ENCODE measurements around the gene INTS6L. TPM values are rescaled to one million over a fixed set of nuclear protein-coding genes. Genes with fewer than 3 reads are reported as not detected.

INTS6L gene
- total RNA-seq, 1 experiment from 2014 or later = not detected

- Histone ChIP-seq H3K9me2 (ENCODE audit: insufficient read depth) (no peaks in the 10 kb centered on the region), H3K27ac (no peak overlapping the region), H3K4me1 (replicated peaks; ENCODE audit: insufficient read depth) (no peaks in the 10 kb centered on the region), H3K36me3 (ENCODE audit: low read depth) (no peaks in the 10 kb centered on the region), H3K79me2 (ENCODE audit: low read depth) (no peaks in the 10 kb centered on the region), H3K27me3 (ENCODE audit: insufficient read depth, low read depth) (peaks cover 7% of the 10 kb centered on the region; the same call in 1 of the 2 replicates), H3K4me3 (no peak overlapping the region), H4K20me1 (ENCODE audit: insufficient read depth) (no peaks in the 10 kb centered on the region), H3F3A (ENCODE audit: insufficient read depth, low read depth) (no peaks in the 10 kb centered on the region), H3K9me3 (ENCODE audit: insufficient read depth, low read depth) (no peaks in the 10 kb centered on the region), H3K4me2 (no peak overlapping the region), H2AFZ (no peak overlapping the region)
- no peak for DNase-seq
- TF ChIP-seq CTCF (conservative IDR thresholded peaks at IDR 0.05) = no peak
- TF ChIP-seq EZH2 (IDR thresholded peaks at IDR 0.05; ENCODE audit: low read depth) = no peak
- intact Hi-C loops (cut with micrococcal nuclease; ENCODE audit: unreplicated experiment) = no loop called here
- BruUV-seq (replicated peaks) = no TSS peak
- ChIA-PET CTCF (no interaction called here), POLR2A (ENCODE audit: unreplicated experiment) (no interaction called here)
Measured at GRCh38 chrX:135544338-135544948, 24.0 kb downstream of the INTS6L start.

GRCh38 chrX:135547767-135548166, 27.3 kb downstream of the INTS6L start:
- TF ChIP-seq EZH2 (IDR thresholded peaks at IDR 0.05; ENCODE audit: low read depth) (no peak), CTCF (conservative IDR thresholded peaks at IDR 0.05) (no peak)
- DNase-seq = no peak
- Histone ChIP-seq H3K4me2 (no peak overlapping the region), H3K4me3 (no peak overlapping the region), H3K36me3 (ENCODE audit: low read depth) (no peaks in the 10 kb centered on the region), H3K9me3 (ENCODE audit: insufficient read depth, low read depth) (no peaks in the 10 kb centered on the region), H3K27ac (no peak overlapping the region), H3F3A (ENCODE audit: insufficient read depth, low read depth) (no peaks in the 10 kb centered on the region), H3K4me1 (replicated peaks; ENCODE audit: insufficient read depth) (no peaks in the 10 kb centered on the region), H2AFZ (no peak overlapping the region), H3K79me2 (ENCODE audit: low read depth) (no peaks in the 10 kb centered on the region), H3K27me3 (ENCODE audit: insufficient read depth, low read depth) (peaks cover 7% of the 10 kb centered on the region; the same call in 1 of the 2 replicates), H3K9me2 (ENCODE audit: insufficient read depth) (no peaks in the 10 kb centered on the region), H4K20me1 (ENCODE audit: insufficient read depth) (no peaks in the 10 kb centered on the region)
- intact Hi-C loops (cut with micrococcal nuclease; ENCODE audit: unreplicated experiment) = no loop called here
- CTCF ChIA-PET = no interaction called here
- BruUV-seq (replicated peaks) = no TSS peak
- POLR2A ChIA-PET (ENCODE audit: unreplicated experiment) = no interaction called here

GRCh38 chrX:135549519-135549918, 29.1 kb downstream of the INTS6L start:
- Histone ChIP-seq H3K9me3 (ENCODE audit: insufficient read depth, low read depth) (no peaks in the 10 kb centered on the region), H3K79me2 (ENCODE audit: low read depth) (no peaks in the 10 kb centered on the region), H3K9me2 (ENCODE audit: insufficient read depth) (no peaks in the 10 kb centered on the region), H3K36me3 (ENCODE audit: low read depth) (no peaks in the 10 kb centered on the region), H2AFZ (no peak overlapping the region), H3K27ac (no peak overlapping the region), H4K20me1 (ENCODE audit: insufficient read depth) (no peaks in the 10 kb centered on the region), H3K4me2 (no peak overlapping the region), H3K27me3 (ENCODE audit: insufficient read depth, low read depth) (peaks cover 7% of the 10 kb centered on the region; the same call in 1 of the 2 replicates), H3K4me3 (no peak overlapping the region), H3K4me1 (replicated peaks; ENCODE audit: insufficient read depth) (no peaks in the 10 kb centered on the region), H3F3A (ENCODE audit: insufficient read depth, low read depth) (no peaks in the 10 kb centered on the region)
- intact Hi-C loops (cut with micrococcal nuclease; ENCODE audit: unreplicated experiment) = no loop called here
- ChIA-PET POLR2A (ENCODE audit: unreplicated experiment) (no interaction called here), CTCF (no interaction called here)
- no peak for TF ChIP-seq CTCF (conservative IDR thresholded peaks at IDR 0.05)
- no peak for TF ChIP-seq EZH2 (IDR thresholded peaks at IDR 0.05; ENCODE audit: low read depth)
- no peak for DNase-seq
- BruUV-seq (replicated peaks) = no TSS peak

Measured in PC-9 (cell line).